Stimulated activated CD8-positive, alpha-beta memory T cell treated with anti-CD3 and anti-CD28 coated beads, Interleukin-15, amount 100 ng/mL, for 48 hours (primary cell): ENCODE data around the gene RPA1.

ENCODE experiments used
- DNase-seq, 2 donors: peaks; one replicate each; pipeline ENCODE4 v3.0.0-alpha.2; 2020; ENCODE audit warnings: low read depth in 2 of 2

Gene RPA1

GRCh38 chr17:1908699-1909309 is 79.0 kb downstream of the RPA1 start:
- peak in 1 of 2 donors; percentile 16 for DNase-seq

GRCh38 chr17:1909985-1910384 is 80.2 kb downstream of the RPA1 start:
- no peak for DNase-seq

GRCh38 chr17:1912146-1912545 is 82.3 kb downstream of the RPA1 start:
- DNase-seq: no peak

- DNase-seq: no peak
These were observed 83.9 kb downstream of the RPA1 start for GRCh38 chr17:1913702-1914101.

GRCh38 chr17:1914661-1915083 is 84.9 kb downstream of the RPA1 start:
- DNase-seq: no peak

- DNase-seq: no peak
These were observed 86.1 kb downstream of the RPA1 start for GRCh38 chr17:1915889-1916288.

GRCh38 chr17:1916316-1916715 is 86.5 kb downstream of the RPA1 start:
- DNase-seq: no peak

- no peak for DNase-seq
These were observed 87.3 kb downstream of the RPA1 start for GRCh38 chr17:1916963-1917715.

GRCh38 chr17:1918346-1919162 is 88.7 kb downstream of the RPA1 start:
- no peak for DNase-seq

GRCh38 chr17:1919201-1919600 is 89.4 kb downstream of the RPA1 start:
- DNase-seq: no peak

GRCh38 chr17:1920948-1921351 is 91.1 kb downstream of the RPA1 start:
- no peak for DNase-seq

GRCh38 chr17:1928976-1929375 is 99.2 kb downstream of the RPA1 start:
- DNase-seq: no peak

GRCh38 chr17:1930337-1930645 is 100.5 kb downstream of the RPA1 start:
- DNase-seq: no peak

- DNase-seq: no peak
These were observed 102.2 kb downstream of the RPA1 start for GRCh38 chr17:1931844-1932579.

- DNase-seq: no peak
These were observed 104.3 kb downstream of the RPA1 start for GRCh38 chr17:1933875-1934715.

- DNase-seq: no peak
These were observed 105.1 kb downstream of the RPA1 start for GRCh38 chr17:1934901-1935300.

- DNase-seq: no peak
These were observed 107.0 kb downstream of the RPA1 start for GRCh38 chr17:1936766-1937165.

- no peak for DNase-seq
These were observed 107.7 kb downstream of the RPA1 start for GRCh38 chr17:1937461-1937860.

GRCh38 chr17:1939981-1940809 is 110.4 kb downstream of the RPA1 start:
- no peak for DNase-seq

GRCh38 chr17:1940810-1941185 is 111.0 kb downstream of the RPA1 start:
- no peak for DNase-seq
